ENCODE data around the gene FOXD3. TPM values are rescaled to one million over a fixed set of nuclear protein-coding genes. Genes with fewer than 3 reads are reported as not detected.

FOXD3 gene
- 1 to 10 TPM in 2 of 4 donors, under 1 TPM in 1, not detected in 1; 0.26 to 2.8 (median 1.5) TPM for total RNA-seq

- H3K36me3 ChIP-seq, result no peaks in the 10 kb centered on the region
- TF ChIP-seq EP300 (IDR thresholded peaks at IDR 0.05) (no peak), POLR2AphosphoS5 (IDR thresholded peaks at IDR 0.05) (no peak), POLR2A (IDR thresholded peaks at IDR 0.05) (no peak)
- TF ChIP-seq, protein P1, sequence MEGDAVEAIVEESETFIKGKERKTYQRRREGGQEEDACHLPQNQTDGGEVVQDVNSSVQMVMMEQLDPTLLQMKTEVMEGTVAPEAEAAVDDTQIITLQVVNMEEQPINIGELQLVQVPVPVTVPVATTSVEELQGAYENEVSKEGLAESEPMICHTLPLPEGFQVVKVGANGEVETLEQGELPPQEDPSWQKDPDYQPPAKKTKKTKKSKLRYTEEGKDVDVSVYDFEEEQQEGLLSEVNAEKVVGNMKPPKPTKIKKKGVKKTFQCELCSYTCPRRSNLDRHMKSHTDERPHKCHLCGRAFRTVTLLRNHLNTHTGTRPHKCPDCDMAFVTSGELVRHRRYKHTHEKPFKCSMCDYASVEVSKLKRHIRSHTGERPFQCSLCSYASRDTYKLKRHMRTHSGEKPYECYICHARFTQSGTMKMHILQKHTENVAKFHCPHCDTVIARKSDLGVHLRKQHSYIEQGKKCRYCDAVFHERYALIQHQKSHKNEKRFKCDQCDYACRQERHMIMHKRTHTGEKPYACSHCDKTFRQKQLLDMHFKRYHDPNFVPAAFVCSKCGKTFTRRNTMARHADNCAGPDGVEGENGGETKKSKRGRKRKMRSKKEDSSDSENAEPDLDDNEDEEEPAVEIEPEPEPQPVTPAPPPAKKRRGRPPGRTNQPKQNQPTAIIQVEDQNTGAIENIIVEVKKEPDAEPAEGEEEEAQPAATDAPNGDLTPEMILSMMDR (IDR thresholded peaks at IDR 0.05), result no peak
- DNase-seq (ENCODE audit: low spot score in 2 of 2), result peak in 1 of 2 donors; percentile 71
- no peaks in the 10 kb centered on the region for H3K9me3 ChIP-seq
- peaks cover 59% of the 10 kb centered on the region for H3K4me1 ChIP-seq
- H3K27me3 ChIP-seq, result peaks cover 100% of the 10 kb centered on the region
- H3K4me3 ChIP-seq, result peak within 1 kb of the TSS; percentile 65
- WGBS, result 2% methylated on average over 13 of the region's 85 CpGs
- peak within 1 kb of the TSS; percentile 55 for H3K27ac ChIP-seq
Observed at GRCh38 chr1:63322114-63322943, at the start of gene FOXD3. Gene FOXD3 (plus strand): TSS chr1:63322567. CDS start chr1:63323059, 492 bp downstream.

DNA sequence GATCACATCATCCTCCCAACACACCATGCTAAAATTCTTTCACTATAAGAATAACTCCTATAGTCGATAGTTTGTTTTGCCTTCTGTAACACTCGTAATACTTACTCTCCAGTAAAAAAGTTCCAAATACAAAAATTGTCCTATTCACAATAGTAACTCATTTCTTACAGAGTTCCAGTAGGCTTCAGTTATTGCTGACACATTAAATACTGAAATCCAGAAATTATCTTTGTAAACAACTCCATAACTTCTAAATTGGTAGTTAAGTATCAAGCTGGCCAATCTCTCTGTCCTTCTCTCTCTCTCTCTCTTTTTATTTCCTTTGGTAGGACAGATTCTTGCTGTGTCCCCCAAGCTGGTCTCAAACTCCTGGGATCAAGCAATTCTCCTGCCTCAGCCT, 49.6 kb upstream of the FOXD3 start:
- Histone ChIP-seq H3K4me3 (no peak overlapping the region), H3K36me3 (no peaks in the 10 kb centered on the region), H3K27me3 (peaks cover 29% of the 10 kb centered on the region), H3K4me1 (no peaks in the 10 kb centered on the region), H3K27ac (no peak overlapping the region), H3K9me3 (no peaks in the 10 kb centered on the region)
- DNase-seq (ENCODE audit: low spot score in 2 of 2), result no peak
- TF ChIP-seq, protein P1 (IDR thresholded peaks at IDR 0.05), result no peak
- no peak for TF ChIP-seq POLR2A (IDR thresholded peaks at IDR 0.05)
- TF ChIP-seq POLR2AphosphoS5 (IDR thresholded peaks at IDR 0.05), result no peak
- TF ChIP-seq EP300 (IDR thresholded peaks at IDR 0.05), result no peak
- WGBS, result 92% methylated on average over 2 of the region's 2 CpGs

DNA sequence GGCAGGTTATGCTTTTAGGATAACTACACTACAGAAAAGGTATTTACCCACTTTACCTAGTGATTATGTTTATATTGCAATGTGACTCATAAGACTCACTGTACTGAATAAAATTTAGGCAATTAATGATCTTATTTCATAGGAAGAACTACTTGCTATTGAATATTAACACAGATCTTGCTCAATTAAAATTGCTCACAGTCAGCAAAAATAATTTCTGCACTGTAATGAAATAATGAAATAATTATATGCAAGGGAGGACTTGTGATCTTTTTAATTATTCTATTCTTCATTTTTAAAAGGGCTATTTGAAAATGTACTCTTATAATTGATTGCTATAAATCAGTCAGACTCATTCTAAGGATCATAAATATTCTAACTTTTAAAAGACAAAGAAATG, 48.0 kb upstream of the FOXD3 start:
- Histone ChIP-seq H3K27me3 (peaks cover 26% of the 10 kb centered on the region), H3K36me3 (no peaks in the 10 kb centered on the region), H3K4me3 (no peak overlapping the region), H3K27ac (no peak overlapping the region), H3K9me3 (no peaks in the 10 kb centered on the region), H3K4me1 (no peaks in the 10 kb centered on the region)
- TF ChIP-seq POLR2A (IDR thresholded peaks at IDR 0.05) (no peak), POLR2AphosphoS5 (IDR thresholded peaks at IDR 0.05) (no peak)
- no peak for DNase-seq (ENCODE audit: low spot score in 2 of 2)

GRCh38 chr1:63274979-63275378, 47.4 kb upstream of the FOXD3 start:
- Histone ChIP-seq H3K27me3 (peaks cover 23% of the 10 kb centered on the region), H3K4me1 (no peaks in the 10 kb centered on the region), H3K36me3 (no peaks in the 10 kb centered on the region), H3K27ac (no peak overlapping the region), H3K4me3 (no peak overlapping the region), H3K9me3 (no peaks in the 10 kb centered on the region)
- TF ChIP-seq POLR2A (IDR thresholded peaks at IDR 0.05), result no peak
- no peak for TF ChIP-seq POLR2AphosphoS5 (IDR thresholded peaks at IDR 0.05)
- TF ChIP-seq, protein P1 (IDR thresholded peaks at IDR 0.05), result no peak
- TF ChIP-seq EP300 (IDR thresholded peaks at IDR 0.05), result no peak
- WGBS, result 38% methylated on average over 2 of the region's 2 CpGs
- no peak for DNase-seq (ENCODE audit: low spot score in 2 of 2)

GRCh38 chr1:63276624-63277023, 45.7 kb upstream of the FOXD3 start:
- Histone ChIP-seq H3K27me3 (peaks cover 15% of the 10 kb centered on the region), H3K9me3 (no peaks in the 10 kb centered on the region), H3K27ac (no peak overlapping the region), H3K4me3 (no peak overlapping the region), H3K4me1 (no peaks in the 10 kb centered on the region), H3K36me3 (no peaks in the 10 kb centered on the region)
- DNase-seq (ENCODE audit: low spot score in 2 of 2), result no peak
- no peak for TF ChIP-seq POLR2A (IDR thresholded peaks at IDR 0.05)
- no peak for TF ChIP-seq EP300 (IDR thresholded peaks at IDR 0.05)
- TF ChIP-seq, protein P1 (IDR thresholded peaks at IDR 0.05), result no peak
- TF ChIP-seq POLR2AphosphoS5 (IDR thresholded peaks at IDR 0.05), result no peak
- WGBS, result 46% methylated on average over 8 of the region's 8 CpGs
